Caco-2 (cell line): ENCODE data around the gene C9orf85. TPM values are rescaled to one million over a fixed set of nuclear protein-coding genes. Genes with fewer than 3 reads are reported as not detected.

Source experiments
- BruUV-seq: library from RNA; stranded (reverse); fragments of 400-500 nt; replicated peaks from 2 replicates; lab custom pipeline; 2021; lab: Mats Ljungman, UMichigan
- CTCF ChIA-PET: fragments of 300-600 bp; sonication (Branson Sonifier 250); formaldehyde crosslinking; loops from one replicate; lab custom pipeline; 2022; ENCODE audit warnings: antibody characterized with exemption; lab: Charles Lee
- POLR2A ChIA-PET: fragments of 300-600 bp; sonication (Branson Sonifier 250); formaldehyde crosslinking; loops from one replicate; lab custom pipeline; 2022; ENCODE audit warnings: antibody characterized with exemption; lab: Charles Lee
- DNase-seq, 2 experiments: peaks; one replicate each; pipeline versions ENCODE4 v3.0.0 to v3.0.0-alpha.2; 2020 to 2022
- H3K27me3 ChIP-seq: replicated peaks from 2 replicates; pipeline ENCODE4 v1.6.0; 2011; ENCODE audit warnings: low read length; ENCODE audit not compliant: control insufficient read depth, insufficient read depth
- H3K36me3 ChIP-seq: 2 replicates; pipeline ENCODE4 v1.5.1; 2011; ENCODE audit warnings: low read length; ENCODE audit not compliant: control insufficient read depth, insufficient read depth
- H3K4me1 ChIP-seq: fragments of 250-450 bp; sonication (Bioruptor Pico); 2 replicates; pipeline ENCODE4 v1.5.1; 2020; ENCODE audit warnings: mild to moderate bottlenecking
- H3K4me3 ChIP-seq: 2 replicates; pipeline ENCODE4 v1.5.1; 2011; ENCODE audit warnings: low read depth, mild to moderate bottlenecking, control low read depth, low read length
- H3K9me3 ChIP-seq: fragments of 250-450 bp; sonication (Bioruptor Pico); 2 replicates; pipeline ENCODE4 v1.5.1; 2020; ENCODE audit warnings: mild to moderate bottlenecking, moderate library complexity
- H3K27ac Mint-ChIP-seq: one replicate; pipeline ENCODE4 v1.8.0; 2022; ENCODE audit warnings: mixed read lengths; ENCODE audit not compliant: unreplicated experiment
- H3K27me3 Mint-ChIP-seq: one replicate; pipeline ENCODE4 v1.8.0; 2022; ENCODE audit warnings: mixed read lengths; ENCODE audit not compliant: insufficient read depth, unreplicated experiment
- H3K36me3 Mint-ChIP-seq: one replicate; pipeline ENCODE4 v1.8.0; 2022; ENCODE audit warnings: mild to moderate bottlenecking, mixed read lengths; ENCODE audit not compliant: insufficient read depth, unreplicated experiment
- H3K4me1 Mint-ChIP-seq: one replicate; pipeline ENCODE4 v1.8.0; 2022; ENCODE audit warnings: low read depth, mixed read lengths; ENCODE audit not compliant: unreplicated experiment
- H3K4me3 Mint-ChIP-seq: one replicate; pipeline ENCODE4 v1.8.0; 2022; ENCODE audit warnings: mild to moderate bottlenecking, moderate library complexity, mixed read lengths; ENCODE audit not compliant: unreplicated experiment
- H3K9me3 Mint-ChIP-seq: one replicate; pipeline ENCODE4 v1.8.0; 2022; ENCODE audit warnings: mixed read lengths; ENCODE audit not compliant: unreplicated experiment
- CTCF ChIP-seq, 2 experiments: fragments of 200-600 bp in 1 of 2; IDR thresholded peaks; 1 replicate in 1 of 2; 2 replicates in 1 of 2; pipeline versions ENCODE4 v1.5.1 to v1.8.0; 2011 to 2022; ENCODE audit warnings: antibody characterized with exemption in 1 of 2, control low read depth in 1 of 2, inconsistent platforms in 1 of 2, low read depth in 1 of 2, low read length in 1 of 2, mild to moderate bottlenecking in 1 of 2, moderate library complexity in 1 of 2; ENCODE audit not compliant: insufficient read depth in 1 of 2, severe bottlenecking in 1 of 2, unreplicated experiment in 1 of 2
- intact Hi-C: fragments of 100-400 bp; cut with micrococcal nuclease; formaldehyde crosslinking; loops from one replicate; pipeline ENCODE4 v1.10.0; 2022; ENCODE audit not compliant: unreplicated experiment
- total RNA-seq: library from RNA; stranded (reverse); gene quantifications from 2 replicates; pipeline ENCODE4 v1.2.3, GENCODE V29; 2022

Gene C9orf85
- total RNA-seq, 1 experiment from 2014 or later: 2.4 TPM

DNA sequence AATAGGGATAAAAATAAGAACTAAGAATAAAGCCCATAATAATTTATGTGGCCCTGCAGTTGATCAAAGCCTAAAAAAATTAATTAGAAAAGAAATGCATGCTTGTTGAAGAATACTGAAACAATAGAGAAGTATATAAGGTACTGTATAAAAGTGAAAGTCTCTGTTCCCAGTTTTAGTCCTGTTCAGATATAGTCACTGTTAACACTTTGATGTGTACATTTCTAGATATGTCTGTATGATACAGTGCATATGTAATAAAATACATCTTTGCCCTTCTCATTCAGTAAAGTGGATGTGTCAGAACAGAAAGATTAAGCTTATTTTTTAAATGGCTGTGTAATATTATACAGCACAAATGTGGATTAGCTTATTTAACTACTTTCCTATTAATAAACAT lies 4.1 kb downstream of the C9orf85 start:
- no peak for TF ChIP-seq CTCF (IDR thresholded peaks at IDR 0.05; ENCODE audit: insufficient read depth in 1 of 2, low read depth in 1 of 2, low read length in 1 of 2, severe bottlenecking in 1 of 2, unreplicated experiment in 1 of 2)
- no peak overlapping the region for H3K4me3 Mint-ChIP-seq
- H3K4me1 Mint-ChIP-seq: no peaks in the 10 kb centered on the region
- Histone ChIP-seq H3K36me3 (no peaks in the 10 kb centered on the region), H3K4me1 (no peaks in the 10 kb centered on the region), H3K4me3 (no peak overlapping the region), H3K9me3 (no peaks in the 10 kb centered on the region), H3K27me3 (no peaks in the 10 kb centered on the region)
- no peak for DNase-seq
- no TSS peak for BruUV-seq
- H3K9me3 Mint-ChIP-seq: no peaks in the 10 kb centered on the region
- no peak overlapping the region for H3K27ac Mint-ChIP-seq
- peaks cover 7% of the 10 kb centered on the region for H3K36me3 Mint-ChIP-seq
- ChIA-PET CTCF (no interaction called here), POLR2A (no interaction called here)
- intact Hi-C loops: no loop called here
- no peaks in the 10 kb centered on the region for H3K27me3 Mint-ChIP-seq

DNA sequence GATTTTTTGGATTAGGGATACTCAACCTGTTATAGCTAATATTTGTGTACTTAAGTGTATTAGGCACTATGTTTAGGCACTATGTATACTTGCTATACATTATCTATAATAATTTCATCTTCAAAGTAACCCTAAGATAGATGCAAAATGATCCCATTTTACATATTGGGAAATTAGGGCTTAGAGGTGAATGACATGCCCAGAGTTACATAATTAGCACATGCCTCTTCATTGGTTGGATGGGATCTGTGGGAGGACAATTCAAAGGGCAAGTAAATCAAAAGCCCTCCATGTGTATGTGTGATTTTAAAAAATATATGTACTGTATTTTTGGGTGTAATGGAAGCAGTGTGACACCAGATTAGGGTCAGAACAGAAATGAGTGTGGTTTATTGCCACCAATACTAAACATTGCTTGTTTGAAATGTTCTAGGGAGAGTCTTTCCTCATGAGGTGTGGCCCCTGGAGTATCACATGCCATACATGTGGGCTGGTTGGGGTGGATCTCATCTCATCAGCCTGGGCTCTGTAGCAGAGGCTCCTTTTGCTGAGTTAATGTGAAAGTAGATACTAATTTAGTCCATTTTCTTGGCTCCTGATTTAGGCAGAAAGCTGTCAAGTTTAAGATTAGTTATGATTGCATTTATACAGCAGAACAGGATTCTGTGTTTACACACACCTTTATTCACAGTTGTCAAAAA lies 5.5 kb downstream of the C9orf85 start:
- ChIA-PET CTCF (no interaction called here), POLR2A (no interaction called here)
- DNase-seq: no peak
- no peaks in the 10 kb centered on the region for H3K36me3 ChIP-seq
- no peaks in the 10 kb centered on the region for H3K27me3 ChIP-seq
- no peaks in the 10 kb centered on the region for H3K4me1 ChIP-seq
- Mint-ChIP-seq H3K9me3 (no peaks in the 10 kb centered on the region), H3K36me3 (no peaks in the 10 kb centered on the region), H3K4me1 (no peaks in the 10 kb centered on the region), H3K4me3 (no peak overlapping the region), H3K27ac (no peak overlapping the region), H3K27me3 (no peaks in the 10 kb centered on the region)
- TF ChIP-seq CTCF (IDR thresholded peaks at IDR 0.05; ENCODE audit: insufficient read depth in 1 of 2, low read depth in 1 of 2, low read length in 1 of 2, severe bottlenecking in 1 of 2, unreplicated experiment in 1 of 2): no peak
- intact Hi-C loops: no loop called here
- H3K4me3 ChIP-seq: no peak overlapping the region
- no TSS peak for BruUV-seq
- H3K9me3 ChIP-seq: no peaks in the 10 kb centered on the region

GRCh38 chr9:71918419-71918818 lies 7.0 kb downstream of the C9orf85 start:
- ChIA-PET CTCF (no interaction called here), POLR2A (no interaction called here)
- Mint-ChIP-seq H3K27me3 (no peaks in the 10 kb centered on the region), H3K4me3 (no peak overlapping the region), H3K27ac (no peak overlapping the region), H3K36me3 (peaks cover 7% of the 10 kb centered on the region), H3K9me3 (no peaks in the 10 kb centered on the region), H3K4me1 (no peaks in the 10 kb centered on the region)
- no peak for DNase-seq
- no peaks in the 10 kb centered on the region for H3K9me3 ChIP-seq
- no peaks in the 10 kb centered on the region for H3K4me1 ChIP-seq
- H3K36me3 ChIP-seq: no peaks in the 10 kb centered on the region
- no peaks in the 10 kb centered on the region for H3K27me3 ChIP-seq
- intact Hi-C loops: no loop called here
- no peak for TF ChIP-seq CTCF (IDR thresholded peaks at IDR 0.05; ENCODE audit: insufficient read depth in 1 of 2, low read depth in 1 of 2, low read length in 1 of 2, severe bottlenecking in 1 of 2, unreplicated experiment in 1 of 2)
- H3K4me3 ChIP-seq: no peak overlapping the region
- BruUV-seq: no TSS peak
